GM23248 (cell line): ENCODE results near the gene CLDN20. TPM values are rescaled to one million over a fixed set of nuclear protein-coding genes. Genes with fewer than 3 reads are reported as not detected.
A peak's percentile ranks its signal among the peaks of the same experiment; 100 is the strongest.

Experiments
- DNase-seq: peaks from one replicate; pipeline ENCODE4 v3.0.0-alpha.2; 2015
- H2AFZ ChIP-seq: fragments of 200-600 bp; sonication (generic); 2 replicates; pipeline ENCODE4 v1.6.1; 2016; ENCODE audit warnings: antibody characterized with exemption
- H3F3A ChIP-seq: fragments of 200-600 bp; sonication (generic); 2 replicates; pipeline ENCODE4 v1.6.1; 2016; ENCODE audit warnings: mild to moderate bottlenecking, antibody characterized with exemption, mixed run types; ENCODE audit not compliant: insufficient read depth
- H3K27ac ChIP-seq: fragments of 200-600 bp; sonication (generic); 2 replicates; pipeline ENCODE4 v1.5.1; 2016; ENCODE audit warnings: mild to moderate bottlenecking
- H3K27me3 ChIP-seq: fragments of 200-600 bp; sonication (generic); replicated peaks from 2 replicates; pipeline ENCODE4 v1.6.1; 2016; ENCODE audit warnings: mild to moderate bottlenecking; ENCODE audit not compliant: insufficient read depth
- H3K36me3 ChIP-seq: fragments of 200-600 bp; sonication (generic); 2 replicates; pipeline ENCODE4 v1.6.1; 2016; ENCODE audit warnings: low read depth, mild to moderate bottlenecking
- H3K4me1 ChIP-seq: fragments of 200-600 bp; sonication (generic); 2 replicates; pipeline ENCODE4 v1.6.1; 2016; ENCODE audit warnings: mild to moderate bottlenecking; ENCODE audit not compliant: insufficient read depth
- H3K4me2 ChIP-seq: fragments of 200-600 bp; sonication (generic); one replicate; pipeline ENCODE4 v1.6.1; 2016; ENCODE audit warnings: mild to moderate bottlenecking; ENCODE audit not compliant: unreplicated experiment
- H3K4me3 ChIP-seq: fragments of 200-600 bp; sonication (generic); 2 replicates; pipeline ENCODE4 v1.5.1; 2016; ENCODE audit warnings: mild to moderate bottlenecking
- H3K79me2 ChIP-seq: fragments of 200-600 bp; sonication (generic); 2 replicates; pipeline ENCODE4 v1.6.1; 2016; ENCODE audit warnings: mild to moderate bottlenecking; ENCODE audit not compliant: insufficient read depth
- H3K9ac ChIP-seq: fragments of 200-600 bp; sonication (generic); 2 replicates; pipeline ENCODE4 v1.6.1; 2016; ENCODE audit warnings: mild to moderate bottlenecking
- H3K9me2 ChIP-seq: fragments of 200-600 bp; sonication (generic); 2 replicates; pipeline ENCODE4 v1.6.1; 2016; ENCODE audit warnings: mixed run types, mild to moderate bottlenecking, moderate library complexity; ENCODE audit not compliant: insufficient read depth
- H3K9me3 ChIP-seq: fragments of 200-600 bp; sonication (generic); one replicate; pipeline ENCODE4 v1.6.1; 2017; ENCODE audit warnings: low read depth
- H4K20me1 ChIP-seq: fragments of 200-600 bp; sonication (generic); 2 replicates; pipeline ENCODE4 v1.6.0; 2016; ENCODE audit not compliant: insufficient read depth
- EZH2 ChIP-seq: fragments of 200-600 bp; sonication (generic); IDR thresholded peaks from 2 replicates; pipeline ENCODE4 v1.6.1; 2018; ENCODE audit warnings: antibody characterized with exemption, mild to moderate bottlenecking; ENCODE audit not compliant: insufficient read depth, poor library complexity, severe bottlenecking
- EZH2phosphoT487 ChIP-seq: fragments of 200-600 bp; sonication (generic); IDR thresholded peaks from 2 replicates; pipeline ENCODE4 v1.6.1; 2018; ENCODE audit warnings: antibody characterized with exemption, moderate library complexity, mild to moderate bottlenecking, low read depth; ENCODE audit not compliant: insufficient read depth
- WGBS, 2 experiments: methylation state at CpG; one replicate each; pipeline ENCODE4 v1.1.6; 2015 to 2017; ENCODE audit warnings: low lambda C conversion rate in 2 of 2, low coverage in 1 of 2; ENCODE audit errors: missing lambda C conversion rate in 2 of 2; 5-methylcytosine and 5-hydroxymethylcytosine counted together
- in situ Hi-C: fragments of 300-500 bp; cut with MboI; formaldehyde crosslinking; loops from 2 replicates; pipeline ENCODE4 v1.15.0; 2020
- polyA plus RNA-seq: library from polyadenylated mRNA; unstranded; fragments of >200 nt; fragmentation: Nextera tagmentation; extraction: Ambion mirVana; gene quantifications from 2 replicates; pipeline ENCODE4 v1.2.1, GENCODE V29; 2016
- total RNA-seq: library from RNA; depleted of rRNA; stranded (reverse); fragments of >200 nt; shearing (Covaris generic); gene quantifications from 2 replicates; pipeline ENCODE4 v1.2.3, GENCODE V29; 2014

CLDN20 gene
- total and polyA plus RNA-seq, 2 experiments from 2014 or later = not detected

GRCh38 chr6:155275808-155276480, 12.1 kb downstream of the CLDN20 start:
- H3K27me3 ChIP-seq = no peaks in the 10 kb centered on the region
- no peaks in the 10 kb centered on the region for H3K36me3 ChIP-seq
- WGBS, 2 experiments = 56% methylated on average over 10 of the region's 10 CpGs
- H2AFZ ChIP-seq = 0 out of 2 replicates have a peak overlapping the region, but pooled peaks have one; percentile 5
- no peaks in the 10 kb centered on the region for H3K9me2 ChIP-seq
- H3K4me1 ChIP-seq = peaks cover 32% of the 10 kb centered on the region
- in situ Hi-C loops = no loop called here
- H3K9me3 ChIP-seq = no peaks in the 10 kb centered on the region
- H3K4me2 ChIP-seq = peak overlapping the region; percentile 16
- H3K9ac ChIP-seq = no peak overlapping the region
- no peak overlapping the region for H3K4me3 ChIP-seq
- H4K20me1 ChIP-seq = no peaks in the 10 kb centered on the region
- H3K27ac ChIP-seq = no peak overlapping the region
- DNase-seq = peak; percentile 29
- peaks cover 13% of the 10 kb centered on the region for H3F3A ChIP-seq
- no peak for TF ChIP-seq EZH2
- no peak for TF ChIP-seq EZH2phosphoT487
- H3K79me2 ChIP-seq = no peaks in the 10 kb centered on the region

GRCh38 chr6:155276638-155277037, 12.8 kb downstream of the CLDN20 start:
- Histone ChIP-seq H3K4me3 (no peak overlapping the region), H3K27me3 (no peaks in the 10 kb centered on the region), H3K9me2 (no peaks in the 10 kb centered on the region), H2AFZ (no peak overlapping the region), H3K4me2 (no peak overlapping the region), H3K4me1 (peaks cover 32% of the 10 kb centered on the region), H3K27ac (no peak overlapping the region), H3K9ac (no peak overlapping the region), H3K36me3 (no peaks in the 10 kb centered on the region), H3F3A (peaks cover 13% of the 10 kb centered on the region), H3K9me3 (no peaks in the 10 kb centered on the region), H3K79me2 (no peaks in the 10 kb centered on the region), H4K20me1 (no peaks in the 10 kb centered on the region)
- in situ Hi-C loops = no loop called here
- TF ChIP-seq EZH2 (no peak), EZH2phosphoT487 (no peak)
- no peak for DNase-seq

GRCh38 chr6:155278319-155279049, 14.7 kb downstream of the CLDN20 start:
- in situ Hi-C loops = no loop called here
- H3K9me2 ChIP-seq = no peaks in the 10 kb centered on the region
- no peak overlapping the region for H3K9ac ChIP-seq
- H3K9me3 ChIP-seq = no peaks in the 10 kb centered on the region
- 99 to 100% methylated on average over 5 of the region's 5 CpGs for WGBS, 2 experiments
- H3K4me2 ChIP-seq = no peak overlapping the region
- TF ChIP-seq EZH2 = no peak
- no peak for TF ChIP-seq EZH2phosphoT487
- H2AFZ ChIP-seq = no peak overlapping the region
- H4K20me1 ChIP-seq = no peaks in the 10 kb centered on the region
- H3K36me3 ChIP-seq = 0 out of 2 replicates have a peak, but pooled peaks cover 3% of the 10 kb centered on the region
- no peaks in the 10 kb centered on the region for H3K79me2 ChIP-seq
- DNase-seq = no peak
- H3F3A ChIP-seq = peaks cover 7% of the 10 kb centered on the region; the same call in 1 of the 2 replicates
- peaks cover 22% of the 10 kb centered on the region for H3K4me1 ChIP-seq
- H3K27me3 ChIP-seq = no peaks in the 10 kb centered on the region
- H3K27ac ChIP-seq = no peak overlapping the region
- no peak overlapping the region for H3K4me3 ChIP-seq

GRCh38 chr6:155284775-155285174, 21.0 kb downstream of the CLDN20 start:
- Histone ChIP-seq H4K20me1 (no peaks in the 10 kb centered on the region), H3K4me2 (no peak overlapping the region), H3K4me1 (no peaks in the 10 kb centered on the region), H3K27ac (no peak overlapping the region), H3F3A (no peaks in the 10 kb centered on the region), H3K27me3 (no peaks in the 10 kb centered on the region), H3K4me3 (no peak overlapping the region), H3K9ac (no peak overlapping the region), H3K9me3 (no peaks in the 10 kb centered on the region), H3K36me3 (peaks cover 4% of the 10 kb centered on the region; the same call in 1 of the 2 replicates), H3K79me2 (no peaks in the 10 kb centered on the region), H2AFZ (no peak overlapping the region), H3K9me2 (no peaks in the 10 kb centered on the region)
- DNase-seq = no peak
- WGBS, 2 experiments = 98 to 99% methylated on average over 4 of the region's 4 CpGs
- in situ Hi-C loops = no loop called here
- TF ChIP-seq EZH2phosphoT487 = no peak
- no peak for TF ChIP-seq EZH2
